ENCODE results near the gene DHX57.
"Not testable (repeated sequence)": the region's sequence is repeated elsewhere in the genome, so short reads cannot be mapped to it uniquely, and the experiment has no call there.

DNA sequence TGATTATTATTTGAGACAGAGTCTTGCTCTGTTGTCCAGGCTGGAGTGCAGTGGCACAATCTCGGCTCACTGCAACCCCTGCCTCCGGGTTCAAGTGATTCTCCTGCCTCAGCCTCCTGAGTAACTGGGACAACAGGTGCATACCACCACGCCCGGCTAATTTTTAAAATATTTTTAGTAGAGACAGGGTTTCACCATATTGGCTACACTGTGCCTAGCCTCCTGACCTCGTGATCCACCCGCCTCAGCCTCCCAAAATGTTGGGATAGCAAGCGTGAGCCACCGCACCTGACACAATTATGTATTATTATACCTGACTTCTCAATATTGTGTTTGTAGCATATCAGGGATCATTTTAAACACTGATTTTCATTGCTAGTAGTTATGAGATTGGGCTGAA, 83.4 kb downstream of the DHX57 start:
- not testable (repeated sequence) for TF ChIP-seq RAD21 (conservative IDR thresholded peaks at IDR 0.05); EZH2 (IDR thresholded peaks at IDR 0.05; ENCODE audit: borderline replicate concordance, insufficient read depth, low read length, poor library complexity, severe bottlenecking); EP300 (conservative IDR thresholded peaks at IDR 0.05; ENCODE audit: poor library complexity, severe bottlenecking); REST (IDR thresholded peaks at IDR 0.05; ENCODE audit: borderline replicate concordance)
- TF ChIP-seq, protein P1, sequence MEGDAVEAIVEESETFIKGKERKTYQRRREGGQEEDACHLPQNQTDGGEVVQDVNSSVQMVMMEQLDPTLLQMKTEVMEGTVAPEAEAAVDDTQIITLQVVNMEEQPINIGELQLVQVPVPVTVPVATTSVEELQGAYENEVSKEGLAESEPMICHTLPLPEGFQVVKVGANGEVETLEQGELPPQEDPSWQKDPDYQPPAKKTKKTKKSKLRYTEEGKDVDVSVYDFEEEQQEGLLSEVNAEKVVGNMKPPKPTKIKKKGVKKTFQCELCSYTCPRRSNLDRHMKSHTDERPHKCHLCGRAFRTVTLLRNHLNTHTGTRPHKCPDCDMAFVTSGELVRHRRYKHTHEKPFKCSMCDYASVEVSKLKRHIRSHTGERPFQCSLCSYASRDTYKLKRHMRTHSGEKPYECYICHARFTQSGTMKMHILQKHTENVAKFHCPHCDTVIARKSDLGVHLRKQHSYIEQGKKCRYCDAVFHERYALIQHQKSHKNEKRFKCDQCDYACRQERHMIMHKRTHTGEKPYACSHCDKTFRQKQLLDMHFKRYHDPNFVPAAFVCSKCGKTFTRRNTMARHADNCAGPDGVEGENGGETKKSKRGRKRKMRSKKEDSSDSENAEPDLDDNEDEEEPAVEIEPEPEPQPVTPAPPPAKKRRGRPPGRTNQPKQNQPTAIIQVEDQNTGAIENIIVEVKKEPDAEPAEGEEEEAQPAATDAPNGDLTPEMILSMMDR (IDR thresholded peaks at IDR 0.05; ENCODE audit: poor library complexity, severe bottlenecking): not testable (repeated sequence)
